Endothelial cell of umbilical vein (primary cell): ENCODE results near the gene NXPH4. TPM values are rescaled to one million over a fixed set of nuclear protein-coding genes. Genes with fewer than 3 reads are reported as not detected.

Experiments
- BruUV-seq: library from RNA; stranded (reverse); fragments of 400-500 nt; replicated peaks from 2 replicates; lab custom pipeline; 2021; lab: Mats Ljungman, UMichigan
- CTCF ChIA-PET: fragments of 300-600, 350-600 bp; sonication (Branson Sonifier 250); formaldehyde crosslinking; loops from one replicate; lab custom pipeline; 2021; ENCODE audit warnings: antibody characterized with exemption, inconsistent platforms; lab: Charles Lee
- POLR2A ChIA-PET: fragments of 300-600, 350-600 bp; sonication (Branson Sonifier 250); formaldehyde crosslinking; loops from one replicate; lab custom pipeline; 2021; ENCODE audit warnings: antibody characterized with exemption, inconsistent platforms; lab: Charles Lee
- DNase-seq: peaks from one replicate; pipeline ENCODE4 v3.0.0-alpha.2; 2011; ENCODE audit warnings: low read depth, low spot score
- FAIRE-seq: peaks from 2 replicates; lab custom pipeline; 2011; peaks lifted over from hg19 to GRCh38; lab: Jason Lieb, UNC
- H2AFZ ChIP-seq: 2 replicates; pipeline ENCODE4 v1.6.0; 2012; ENCODE audit warnings: low read depth, low read length, control low read depth, inconsistent platforms
- H3K27ac ChIP-seq: 2 replicates; pipeline ENCODE4 v1.5.1; 2011; ENCODE audit warnings: low read depth, mild to moderate bottlenecking, control low read depth, low read length, moderate library complexity; ENCODE audit not compliant: insufficient read depth
- H3K27me3 ChIP-seq, 2 experiments: 2 replicates each; pipeline versions ENCODE4 v1.6.0 to v1.6.1; 2011; ENCODE audit warnings: low read length in 2 of 2, mixed read lengths in 1 of 2; ENCODE audit not compliant: control insufficient read depth in 2 of 2, insufficient read depth in 2 of 2
- H3K36me3 ChIP-seq, 2 experiments: 2 replicates in 1 of 2; 3 replicates in 1 of 2; pipeline ENCODE4 v1.5.1; 2011; ENCODE audit warnings: low read length in 2 of 2, mild to moderate bottlenecking in 1 of 2, moderate library complexity in 1 of 2; ENCODE audit not compliant: control insufficient read depth in 2 of 2, insufficient read depth in 2 of 2; ENCODE audit errors: extremely low read depth in 1 of 2
- H3K4me1 ChIP-seq: 3 replicates; pipeline ENCODE4 v1.5.1; 2011; ENCODE audit warnings: mild to moderate bottlenecking, low read length; ENCODE audit not compliant: control insufficient read depth, insufficient read depth; ENCODE audit errors: extremely low read depth
- H3K4me2 ChIP-seq: 2 replicates; pipeline ENCODE4 v1.6.1; 2011; ENCODE audit warnings: low read length, control low read depth, mixed read lengths; ENCODE audit not compliant: insufficient read depth
- H3K4me3 ChIP-seq, 3 experiments: fragments of 200-600 bp in 1 of 3; sonication (generic), shearing (Covaris generic) in 1 of 3; replicated peaks in 1 of 3; 2 replicates each; pipeline ENCODE4 v1.5.1; 2011 to 2016; ENCODE audit warnings: control low read depth in 3 of 3, low read length in 3 of 3, mild to moderate bottlenecking in 2 of 3, inconsistent platforms in 1 of 3, low read depth in 1 of 3, moderate library complexity in 1 of 3; ENCODE audit not compliant: insufficient read depth in 1 of 3
- H3K79me2 ChIP-seq: 2 replicates; pipeline ENCODE4 v1.6.0; 2012; ENCODE audit warnings: low read length, inconsistent platforms; ENCODE audit not compliant: control insufficient read depth, insufficient read depth
- H3K9ac ChIP-seq: replicated peaks from 2 replicates; pipeline ENCODE3; 2011; ENCODE audit warnings: low read length, control low read depth; ENCODE audit not compliant: insufficient read depth; ENCODE audit errors: extremely low read depth
- H3K9me1 ChIP-seq: replicated peaks from 3 replicates; pipeline ENCODE4 v1.6.0; 2011; ENCODE audit warnings: mild to moderate bottlenecking, low read length; ENCODE audit not compliant: control insufficient read depth, insufficient read depth; ENCODE audit errors: extremely low read depth
- H3K9me3 ChIP-seq: replicated peaks from 2 replicates; pipeline ENCODE4 v1.5.1; 2012; ENCODE audit warnings: low read length, inconsistent platforms; ENCODE audit not compliant: control insufficient read depth, insufficient read depth
- H4K20me1 ChIP-seq: replicated peaks from 2 replicates; pipeline ENCODE3; 2011; ENCODE audit warnings: mild to moderate bottlenecking, low read length; ENCODE audit not compliant: control insufficient read depth, insufficient read depth; ENCODE audit errors: extremely low read depth
- CTCF ChIP-seq, 2 donors: IDR thresholded peaks; 1 replicate in 1 of 2; 2 replicates in 1 of 2; pipeline ENCODE4 v1.5.1; 2011; ENCODE audit warnings: low read length in 2 of 2, mild to moderate bottlenecking in 2 of 2, moderate library complexity in 2 of 2, control low read depth in 1 of 2, inconsistent platforms in 1 of 2, low read depth in 1 of 2; ENCODE audit not compliant: insufficient read depth in 1 of 2; ENCODE audit errors: extremely low read depth in 1 of 2
- EZH2 ChIP-seq: IDR thresholded peaks from 2 replicates; pipeline ENCODE4 v1.6.1; 2012; ENCODE audit warnings: borderline replicate concordance, low read depth, mild to moderate bottlenecking, moderate library complexity, low read length, inconsistent platforms; ENCODE audit not compliant: severe bottlenecking
- FOS ChIP-seq: IDR thresholded peaks from 2 replicates; pipeline ENCODE4 v1.6.1; 2011; ENCODE audit warnings: mild to moderate bottlenecking, low read length, moderate library complexity, borderline replicate concordance; ENCODE audit not compliant: insufficient read depth
- GATA2 ChIP-seq: IDR thresholded peaks from 2 replicates; pipeline ENCODE4 v1.7.0; 2011; ENCODE audit warnings: low read depth, mild to moderate bottlenecking, moderate library complexity, mixed read lengths, low read length; ENCODE audit not compliant: insufficient read length, insufficient read depth
- JUN ChIP-seq: IDR thresholded peaks from 2 replicates; pipeline ENCODE4 v1.6.1; 2011; ENCODE audit warnings: borderline replicate concordance, low read depth; ENCODE audit not compliant: insufficient read length, insufficient read depth
- MAX ChIP-seq: IDR thresholded peaks from 2 replicates; pipeline ENCODE4 v1.6.1; 2011; ENCODE audit not compliant: insufficient read depth, insufficient read length
- MYC ChIP-seq: IDR thresholded peaks from one replicate; pipeline ENCODE4 v1.6.1; 2011; ENCODE audit warnings: mild to moderate bottlenecking, low read depth, low read length
- POLR2A ChIP-seq: IDR thresholded peaks from 2 replicates; pipeline ENCODE4 v1.6.1; 2012; ENCODE audit warnings: low read depth, mild to moderate bottlenecking, control low read depth, low read length
- POLR2AphosphoS5 ChIP-seq: IDR thresholded peaks from 2 replicates; pipeline ENCODE4 v1.6.1; 2012; ENCODE audit warnings: low read depth, mild to moderate bottlenecking, control low read depth, low read length, moderate library complexity; ENCODE audit not compliant: insufficient read depth
- dilution Hi-C: fragments of 300-500 bp; cut with MboI; formaldehyde crosslinking; loops from one replicate; pipeline ENCODE4 v1.15.0; 2019; ENCODE audit warnings: low sequenced_read_pairs; ENCODE audit not compliant: extremely low pct_ligation_motif_present
- intact Hi-C: fragments of 100-400 bp; cut with micrococcal nuclease; formaldehyde crosslinking; loops from one replicate; pipeline ENCODE4 v1.10.0; 2022
- polyA plus RNA-seq, 4 experiments: library from polyadenylated mRNA; depleted of rRNA in 3 of 4; stranded (reverse) in 3 of 4; unstranded in 1 of 4; fragments of >200 nt; gene quantifications; 2 replicates each; pipeline versions ENCODE4 v1.2.1 to v1.2.3, GENCODE V29; 2011 to 2012; ENCODE audit warnings: missing spikeins in 1 of 4
- total RNA-seq: library from RNA; stranded (reverse); gene quantifications from 2 replicates; pipeline ENCODE4 v1.2.3, GENCODE V29; 2021

Gene NXPH4
- total and polyA plus RNA-seq, 2 donors (not counting 3 experiments of a cell fraction or from before 2014, with no cell fraction given): 0.07 TPM; not detected in 1

- BruUV-seq: no TSS peak
- no peaks in the 10 kb centered on the region for H4K20me1 ChIP-seq
- no peak overlapping the region for H3K4me2 ChIP-seq
- no peaks in the 10 kb centered on the region for H3K9me1 ChIP-seq
- H3K79me2 ChIP-seq: no peaks in the 10 kb centered on the region
- H3K4me1 ChIP-seq: peaks cover 24% of the 10 kb centered on the region
- no peaks in the 10 kb centered on the region for H3K9me3 ChIP-seq
- peaks cover 3 to 15% of the 10 kb centered on the region in 2 experiments for H3K36me3 ChIP-seq
- no peak overlapping the region for H3K27ac ChIP-seq
- TF ChIP-seq CTCF (IDR thresholded peaks at IDR 0.05; ENCODE audit: extremely low read depth in 1 of 2, insufficient read depth in 1 of 2, low read depth in 1 of 2, low read length in 2 of 2): no peak
- TF ChIP-seq MYC: no peak
- no peak for TF ChIP-seq FOS
- no peak for TF ChIP-seq JUN
- TF ChIP-seq MAX: no peak
- no peak for TF ChIP-seq POLR2A
- TF ChIP-seq GATA2: no peak
- TF ChIP-seq EZH2: no peak
- no peak for TF ChIP-seq POLR2AphosphoS5
- intact Hi-C loops (no loop called here), dilution Hi-C loops (no loop called here)
- H3K4me3 ChIP-seq: no peak overlapping the region
- no peak overlapping the region for H3K9ac ChIP-seq
- FAIRE-seq (no peak), DNase-seq (no peak)
- CTCF ChIA-PET: interaction anchor here (5.0 to 10.7 kb wide), 4 partner anchors 7 to 24 kb away, joined by 47 to 214 read pairs (median 94); partner anchors contain the start of genes NXPH4 and SHMT2
- H2AFZ ChIP-seq: no peak overlapping the region
- POLR2A ChIA-PET: no interaction called here
- peaks cover 48 to 56% of the 10 kb centered on the region in 2 experiments for H3K27me3 ChIP-seq
Observed at GRCh38 chr12:57237596-57237931, 21.0 kb downstream of the NXPH4 start.
